Fibroblast of lung (primary cell): Measurements from ENCODE around the gene GAPVD1. TPM values are rescaled to one million over a fixed set of nuclear protein-coding genes. Genes with fewer than 3 reads are reported as not detected.
"Not testable (repeated sequence)": the region's sequence is repeated elsewhere in the genome, so short reads cannot be mapped to it uniquely, and the experiment has no call there.

Source experiments
- DNase-seq, 2 donors: peaks; one replicate each; pipeline versions ENCODE4 v3.0.0 to v3.0.0-alpha.2; 2010; ENCODE audit warnings: low read depth in 2 of 2
- H2AFZ ChIP-seq: 2 replicates; pipeline ENCODE4 v1.5.1; 2012; ENCODE audit warnings: low read length, control low read depth, inconsistent platforms
- H3K27ac ChIP-seq: 2 replicates; pipeline ENCODE4 v1.5.1; 2011; ENCODE audit warnings: low read length, control low read depth; ENCODE audit not compliant: insufficient read depth
- H3K27me3 ChIP-seq: 2 replicates; pipeline ENCODE4 v1.5.1; 2011; ENCODE audit warnings: mild to moderate bottlenecking, low read length; ENCODE audit not compliant: control insufficient read depth, insufficient read depth
- H3K36me3 ChIP-seq: 2 replicates; pipeline ENCODE4 v1.5.1; 2011; ENCODE audit warnings: low read length; ENCODE audit not compliant: control insufficient read depth, insufficient read depth
- H3K4me1 ChIP-seq: 2 replicates; pipeline ENCODE4 v1.5.1; 2011; ENCODE audit warnings: low read length; ENCODE audit not compliant: control insufficient read depth, insufficient read depth; ENCODE audit errors: extremely low read depth
- H3K4me2 ChIP-seq: 2 replicates; pipeline ENCODE4 v1.5.1; 2011; ENCODE audit warnings: low read length, control low read depth; ENCODE audit not compliant: insufficient read depth; ENCODE audit errors: extremely low read depth
- H3K4me3 ChIP-seq, 4 experiments: fragments of 200-600 bp in 1 of 4; sonication (generic) in 1 of 4; replicated peaks in 1 of 4; 2 replicates each; pipeline ENCODE4 v1.5.1; 2011 to 2016; ENCODE audit warnings: low read length in 4 of 4, low read depth in 3 of 4, mild to moderate bottlenecking in 3 of 4, control low read depth in 2 of 4, inconsistent platforms in 1 of 4, mixed read lengths in 1 of 4; ENCODE audit not compliant: insufficient read depth in 1 of 4; ENCODE audit errors: control extremely low read depth in 1 of 4
- H3K79me2 ChIP-seq: 2 replicates; pipeline ENCODE4 v1.5.1; 2012; ENCODE audit warnings: mild to moderate bottlenecking, low read length, inconsistent platforms; ENCODE audit not compliant: control insufficient read depth, insufficient read depth
- H3K9ac ChIP-seq: 2 replicates; pipeline ENCODE4 v1.5.1; 2011; ENCODE audit warnings: mild to moderate bottlenecking, low read length, control low read depth; ENCODE audit not compliant: insufficient read depth
- H3K9me3 ChIP-seq: 2 replicates; pipeline ENCODE4 v1.5.1; 2012; ENCODE audit warnings: low read depth, low read length; ENCODE audit not compliant: control insufficient read depth, insufficient read depth
- H4K20me1 ChIP-seq: 2 replicates; pipeline ENCODE4 v1.5.1; 2011; ENCODE audit warnings: low read length; ENCODE audit not compliant: control insufficient read depth, insufficient read depth; ENCODE audit errors: extremely low read depth
- EZH2 ChIP-seq: IDR thresholded peaks from 2 replicates; pipeline ENCODE4 v1.5.1; 2012; ENCODE audit warnings: low read length, control low read depth, mild to moderate bottlenecking; ENCODE audit errors: missing control alignments
- polyA plus RNA-seq, 2 donors: library from polyadenylated mRNA; depleted of rRNA in 1 of 2; stranded (reverse) in 1 of 2; unstranded in 1 of 2; fragments of >200 nt; gene quantifications; 2 replicates each; pipeline ENCODE4 v1.2.1, GENCODE V29; 2011 to 2012; ENCODE audit warnings: missing spikeins in 1 of 2
- total RNA-seq: library from RNA; depleted of rRNA; stranded (reverse); fragments of >200 nt; gene quantifications from 2 replicates; pipeline ENCODE4 v1.2.1, GENCODE V29; 2014
- TF ChIP-seq, protein P1 (sequence below), 2 donors: IDR thresholded peaks in 1 of 2; conservative IDR thresholded peaks in 1 of 2; 1 replicate in 1 of 2; 2 replicates in 1 of 2; pipeline ENCODE4 v1.5.1; 2011 to 2012; ENCODE audit warnings: low read length in 2 of 2, control low read depth in 1 of 2, inconsistent platforms in 1 of 2, low read depth in 1 of 2, mild to moderate bottlenecking in 1 of 2

Gene GAPVD1
- total and polyA plus RNA-seq, 2 donors (not counting 1 experiment from before 2014, with no cell fraction given) = 23.0 to 72.3 TPM

DNA sequence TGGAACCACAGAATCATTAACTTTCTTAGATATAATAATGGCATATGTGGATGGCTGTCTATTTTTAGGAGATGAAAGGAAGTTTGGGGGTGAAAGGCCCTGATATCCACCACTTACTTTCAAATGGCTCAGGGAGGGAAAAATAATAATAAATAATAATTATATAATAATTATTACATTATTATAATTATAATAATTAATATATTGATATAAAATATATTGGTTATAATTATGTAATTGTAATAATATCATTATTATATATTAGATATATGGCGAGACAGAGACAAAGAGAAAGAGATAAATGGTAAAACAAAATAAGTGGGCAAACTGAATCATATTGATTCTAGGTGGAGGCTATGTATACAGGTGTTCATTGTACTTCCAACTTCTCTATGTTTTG lies 136.6 kb downstream of the GAPVD1 start:
- Histone ChIP-seq H3K27ac (no peak overlapping the region), H3K4me3 (no peak overlapping the region), H3K4me2 (no peak overlapping the region), H3K36me3 (no peaks in the 10 kb centered on the region), H3K79me2 (no peaks in the 10 kb centered on the region), H2AFZ (no peak overlapping the region), H3K27me3 (no peaks in the 10 kb centered on the region), H3K4me1 (no peaks in the 10 kb centered on the region), H3K9ac (no peak overlapping the region), H3K9me3 (no peaks in the 10 kb centered on the region), H4K20me1 (no peaks in the 10 kb centered on the region)
- TF ChIP-seq, protein P1, sequence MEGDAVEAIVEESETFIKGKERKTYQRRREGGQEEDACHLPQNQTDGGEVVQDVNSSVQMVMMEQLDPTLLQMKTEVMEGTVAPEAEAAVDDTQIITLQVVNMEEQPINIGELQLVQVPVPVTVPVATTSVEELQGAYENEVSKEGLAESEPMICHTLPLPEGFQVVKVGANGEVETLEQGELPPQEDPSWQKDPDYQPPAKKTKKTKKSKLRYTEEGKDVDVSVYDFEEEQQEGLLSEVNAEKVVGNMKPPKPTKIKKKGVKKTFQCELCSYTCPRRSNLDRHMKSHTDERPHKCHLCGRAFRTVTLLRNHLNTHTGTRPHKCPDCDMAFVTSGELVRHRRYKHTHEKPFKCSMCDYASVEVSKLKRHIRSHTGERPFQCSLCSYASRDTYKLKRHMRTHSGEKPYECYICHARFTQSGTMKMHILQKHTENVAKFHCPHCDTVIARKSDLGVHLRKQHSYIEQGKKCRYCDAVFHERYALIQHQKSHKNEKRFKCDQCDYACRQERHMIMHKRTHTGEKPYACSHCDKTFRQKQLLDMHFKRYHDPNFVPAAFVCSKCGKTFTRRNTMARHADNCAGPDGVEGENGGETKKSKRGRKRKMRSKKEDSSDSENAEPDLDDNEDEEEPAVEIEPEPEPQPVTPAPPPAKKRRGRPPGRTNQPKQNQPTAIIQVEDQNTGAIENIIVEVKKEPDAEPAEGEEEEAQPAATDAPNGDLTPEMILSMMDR (conservative IDR thresholded peaks at IDR 0.05 in 1 of 2, IDR thresholded peaks at IDR 0.05 in 1 of 2; ENCODE audit: low read depth in 1 of 2, low read length in 2 of 2) = no peak
- no peak for TF ChIP-seq EZH2
- DNase-seq = no peak

DNA sequence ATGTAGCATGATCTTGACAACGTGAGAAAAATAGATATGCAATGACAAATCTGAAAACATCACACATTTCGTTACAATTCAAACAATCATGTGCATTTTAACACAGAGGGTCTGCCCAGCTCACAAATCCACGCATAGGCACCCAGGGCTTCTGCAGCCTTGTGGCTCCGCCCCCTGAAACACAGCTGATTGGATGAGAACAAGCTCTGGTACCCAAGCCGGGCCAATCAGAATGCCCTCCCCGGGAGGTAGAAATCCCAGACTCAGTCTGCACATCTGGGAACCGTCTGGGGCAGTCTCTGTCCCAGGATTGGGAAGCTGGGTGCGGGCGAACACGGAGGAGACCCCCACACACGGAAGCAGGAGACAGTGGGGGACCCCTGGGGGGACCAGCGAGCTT lies 137.5 kb downstream of the GAPVD1 start:
- H4K20me1 ChIP-seq = no peaks in the 10 kb centered on the region
- H3K27me3 ChIP-seq = no peaks in the 10 kb centered on the region
- TF ChIP-seq, protein P1 (conservative IDR thresholded peaks at IDR 0.05 in 1 of 2, IDR thresholded peaks at IDR 0.05 in 1 of 2; ENCODE audit: low read depth in 1 of 2, low read length in 2 of 2) = no peak
- no peak for TF ChIP-seq EZH2
- H3K36me3 ChIP-seq = no peaks in the 10 kb centered on the region
- no peak overlapping the region for H3K4me3 ChIP-seq
- no peaks in the 10 kb centered on the region for H3K4me1 ChIP-seq
- DNase-seq = no peak
- H3K79me2 ChIP-seq = no peaks in the 10 kb centered on the region
- no peak overlapping the region for H3K9ac ChIP-seq
- H2AFZ ChIP-seq = no peak overlapping the region
- H3K9me3 ChIP-seq = no peaks in the 10 kb centered on the region
- H3K4me2 ChIP-seq = no peak overlapping the region
- no peak overlapping the region for H3K27ac ChIP-seq

DNA sequence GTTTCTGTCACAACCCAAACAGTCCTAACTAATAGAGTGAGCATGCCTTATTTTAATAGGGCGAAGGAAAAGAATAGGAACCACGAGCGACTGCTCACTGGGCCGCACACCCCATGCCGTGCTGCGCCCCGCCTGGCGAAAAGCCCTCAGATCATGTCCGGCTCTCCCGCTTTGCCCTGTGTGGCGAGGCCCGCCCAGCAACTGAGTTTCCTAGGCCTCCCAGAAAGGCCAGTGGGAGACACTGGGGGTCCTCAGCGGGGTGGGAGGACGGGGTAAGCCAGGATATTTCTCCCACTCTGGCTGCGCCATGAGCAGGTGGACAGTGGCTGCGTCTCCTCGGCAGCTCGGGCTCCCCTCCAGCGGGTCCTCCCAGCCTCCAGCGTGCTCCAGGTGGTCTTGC lies 138.0 kb downstream of the GAPVD1 start:
- no peak overlapping the region for H3K27ac ChIP-seq
- no peak overlapping the region for H3K9ac ChIP-seq
- no peak for DNase-seq
- no peak overlapping the region for H3K4me2 ChIP-seq
- H3K36me3 ChIP-seq = no peaks in the 10 kb centered on the region
- TF ChIP-seq, protein P1 (conservative IDR thresholded peaks at IDR 0.05 in 1 of 2, IDR thresholded peaks at IDR 0.05 in 1 of 2; ENCODE audit: low read depth in 1 of 2, low read length in 2 of 2) = no peak
- TF ChIP-seq EZH2 = no peak
- no peaks in the 10 kb centered on the region for H3K9me3 ChIP-seq
- no peaks in the 10 kb centered on the region for H4K20me1 ChIP-seq
- H3K4me3 ChIP-seq = no peak overlapping the region
- no peaks in the 10 kb centered on the region for H3K79me2 ChIP-seq
- no peaks in the 10 kb centered on the region for H3K4me1 ChIP-seq
- no peaks in the 10 kb centered on the region for H3K27me3 ChIP-seq
- no peak overlapping the region for H2AFZ ChIP-seq

DNA sequence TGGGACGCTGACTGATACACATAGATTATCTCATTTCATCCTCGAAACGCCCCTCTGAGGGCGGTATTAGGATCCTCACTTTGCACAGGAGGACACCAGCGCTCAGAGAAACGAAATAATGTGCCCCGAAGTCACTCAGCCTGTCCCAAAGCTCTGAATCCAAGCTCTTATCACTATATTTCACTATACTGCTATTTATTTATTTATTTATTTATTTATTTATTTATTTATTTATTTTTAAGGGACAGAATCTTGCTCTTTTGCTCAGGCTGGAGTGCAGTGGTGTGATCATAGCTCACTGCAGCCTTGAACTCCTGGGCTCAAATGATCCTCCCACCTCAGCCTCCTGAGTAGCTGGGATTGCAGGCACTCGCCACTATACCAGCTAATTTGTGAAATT lies 138.6 kb downstream of the GAPVD1 start:
- not testable (repeated sequence) for H3K4me2 ChIP-seq, H3K79me2 ChIP-seq, H4K20me1 ChIP-seq, H3K9me3 ChIP-seq, H3K27ac ChIP-seq, H3K36me3 ChIP-seq, H3K4me3 ChIP-seq, H3K9ac ChIP-seq, H3K27me3 ChIP-seq, DNase-seq, H2AFZ ChIP-seq, H3K4me1 ChIP-seq
